Kidney (tissue), 14 donors: ENCODE results near the gene TTC8. TPM values are rescaled to one million over a fixed set of nuclear protein-coding genes. Genes with fewer than 3 reads are reported as not detected.
"Not testable (repeated sequence)": the region's sequence is repeated elsewhere in the genome, so short reads cannot be mapped to it uniquely, and the experiment has no call there.

Experiments used
- DNase-seq, 5 donors: peaks; one replicate each; pipeline ENCODE4 v3.0.0-alpha.2; 2013 to 2020
- FAIRE-seq: peaks from 2 replicates; lab custom pipeline; 2012; peaks lifted over from hg19 to GRCh38; lab: Jason Lieb, UNC
- H3K27ac ChIP-seq, 2 donors: one replicate each; pipeline ENCODE4 v1.7.0; 2013; ENCODE audit warnings: low read depth in 2 of 2, low read length in 2 of 2, inconsistent platforms in 1 of 2
- H3K27me3 ChIP-seq: one replicate; pipeline ENCODE4 v1.7.1; 2013; ENCODE audit warnings: low read length, inconsistent platforms; ENCODE audit not compliant: control insufficient read depth, insufficient read depth
- H3K36me3 ChIP-seq, 3 donors: one replicate each; pipeline versions ENCODE4 v1.7.0 to v1.7.1; 2013; ENCODE audit warnings: low read length in 3 of 3, control low read depth in 1 of 3, inconsistent platforms in 1 of 3; ENCODE audit not compliant: insufficient read depth in 3 of 3, control insufficient read depth in 2 of 3
- H3K4me1 ChIP-seq, 3 donors: one replicate each; pipeline versions ENCODE4 v1.7.0 to v1.7.1; 2013; ENCODE audit warnings: low read length in 3 of 3, inconsistent platforms in 1 of 3, low read depth in 1 of 3; ENCODE audit not compliant: control insufficient read depth in 2 of 3, insufficient read depth in 2 of 3
- H3K4me3 ChIP-seq, 3 donors: one replicate each; pipeline versions ENCODE4 v1.7.0 to v1.8.1; 2013; ENCODE audit warnings: low read length in 3 of 3, control low read depth in 1 of 3, inconsistent platforms in 1 of 3
- H3K9ac ChIP-seq, 3 donors: one replicate each; pipeline versions ENCODE4 v1.7.0 to v1.7.1; 2013; ENCODE audit warnings: low read length in 3 of 3, control low read depth in 1 of 3, inconsistent platforms in 1 of 3
- H3K9me3 ChIP-seq, 3 donors: one replicate each; pipeline versions ENCODE4 v1.7.0 to v1.7.1; 2013; ENCODE audit warnings: low read length in 3 of 3, control low read depth in 1 of 3, inconsistent platforms in 1 of 3; ENCODE audit not compliant: control insufficient read depth in 2 of 3, insufficient read depth in 1 of 3
- CTCF ChIP-seq: IDR thresholded peaks from 3 replicates; pipeline ENCODE4 v1.5.1; 2012; ENCODE audit warnings: mild to moderate bottlenecking, moderate library complexity, borderline replicate concordance; ENCODE audit not compliant: insufficient read depth; ENCODE audit errors: extremely low read depth
- intact Hi-C: fragments of 100-400 bp; cut with DNase I; formaldehyde crosslinking; loops from one replicate; pipeline ENCODE4 v1.11.1; 2022
- polyA plus RNA-seq: library from polyadenylated mRNA; stranded (reverse); fragments of 350-450 nt; fragmentation: Illumina TruSeq; extraction: RNeasy Lipid Tissue Mini Kit (QIAGEN cat#74804); gene quantifications from one replicate; pipeline ENCODE4 v1.2.3, GENCODE V29; 2014; ENCODE audit warnings: low read depth, low replicate concordance; ENCODE audit not compliant: insufficient read depth
- total RNA-seq: library from RNA; stranded (reverse); fragmentation: NEBNext Ultra II Directional; extraction: Animal tissue kit (Norgen Biotek cat#: 25700); gene quantifications from one replicate; pipeline ENCODE4 v1.2.1, GENCODE V29; 2021
- donor health status: control.
- donor health status: control.
- donor health status: control.
- donor health status: control.
- donor health status: control.
- donor health status: DM: yes; HTN: yes; CAD: no.
- donor health status: Normal renal cell carcinoma (clear cell type).

TTC8 gene
- total and polyA plus RNA-seq, 2 donors from 2014 or later: 14.0 to 17.2 TPM

GRCh38 chr14:88786715-88787114 is 37.7 kb upstream of the TTC8 start:
- TF ChIP-seq CTCF: no peak
- no peak overlapping the region for H3K9ac ChIP-seq
- DNase-seq (no peak), FAIRE-seq (no peak)
- intact Hi-C loops: no loop called here
- H3K36me3 ChIP-seq: no peaks in the 10 kb centered on the region
- H3K27me3 ChIP-seq: peaks cover 10% of the 10 kb centered on the region
- no peak overlapping the region for H3K27ac ChIP-seq
- H3K4me1 ChIP-seq: no peaks in the 10 kb centered on the region
- H3K9me3 ChIP-seq: no peaks in the 10 kb centered on the region
- H3K4me3 ChIP-seq: no peak overlapping the region

DNA sequence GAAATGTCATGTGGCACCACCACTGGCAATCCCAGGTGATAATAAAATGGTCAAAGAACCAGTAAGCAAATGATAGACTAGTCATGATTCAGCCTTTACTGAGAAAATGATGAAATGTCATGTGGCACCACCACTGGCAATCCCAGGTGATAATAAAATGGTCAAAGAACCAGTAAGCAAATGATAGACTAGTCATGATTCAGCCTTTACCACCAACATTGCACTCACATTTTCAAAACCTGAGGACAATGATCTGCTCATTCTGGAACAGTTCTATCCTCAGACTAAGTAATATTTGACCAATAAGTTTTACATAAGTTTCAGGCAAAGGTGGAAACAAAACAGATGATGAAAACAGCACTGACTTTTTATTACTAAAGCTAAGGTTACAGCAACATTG is 34.9 kb upstream of the TTC8 start:
- DNase-seq, H3K4me3 ChIP-seq, H3K27me3 ChIP-seq, FAIRE-seq, H3K4me1 ChIP-seq, H3K36me3 ChIP-seq, H3K9me3 ChIP-seq, H3K27ac ChIP-seq, intact Hi-C loops, H3K9ac ChIP-seq: not testable (repeated sequence)

GRCh38 chr14:88790501-88791251 is 33.8 kb upstream of the TTC8 start:
- Histone ChIP-seq H3K27ac (no peak overlapping the region), H3K36me3 (no peaks in the 10 kb centered on the region), H3K4me3 (no peak overlapping the region), H3K9me3 (no peaks in the 10 kb centered on the region), H3K9ac (no peak overlapping the region), H3K4me1 (peaks cover 0 to 3% (median 0%) of the 10 kb centered on the region in 3 donors), H3K27me3 (peaks cover 10% of the 10 kb centered on the region)
- intact Hi-C loops: no loop called here
- no peak for DNase-seq
- TF ChIP-seq CTCF: no peak
- no peak for FAIRE-seq

DNA sequence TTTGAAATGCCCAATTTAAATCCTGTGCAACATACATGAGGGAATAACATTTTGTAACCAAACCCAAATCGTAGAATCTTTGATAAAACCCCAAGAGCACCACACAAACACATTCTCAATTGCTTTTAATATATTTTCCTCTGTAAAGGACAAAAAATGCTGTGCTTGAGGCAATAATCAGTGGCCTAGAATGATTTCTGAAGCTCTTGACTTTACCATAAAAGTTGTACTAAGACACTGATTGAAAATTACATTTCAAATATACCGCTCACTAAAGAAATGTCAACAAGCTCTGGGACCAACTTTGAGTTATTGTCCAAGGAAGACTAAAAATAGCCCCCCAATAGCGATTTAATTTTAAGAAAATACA is 33.2 kb upstream of the TTC8 start:
- H3K27me3 ChIP-seq: peaks cover 10% of the 10 kb centered on the region
- no peak overlapping the region for H3K9ac ChIP-seq
- no peak overlapping the region for H3K4me3 ChIP-seq
- intact Hi-C loops: no loop called here
- TF ChIP-seq CTCF: no peak
- no peaks in the 10 kb centered on the region for H3K36me3 ChIP-seq
- FAIRE-seq (no peak), DNase-seq (no peak)
- no peaks in the 10 kb centered on the region for H3K9me3 ChIP-seq
- H3K27ac ChIP-seq: no peak overlapping the region
- H3K4me1 ChIP-seq: peaks cover 0 to 3% (median 0%) of the 10 kb centered on the region in 3 donors
